Caki2 (cell line): ENCODE measurements around the gene AGAP1. TPM values are rescaled to one million over a fixed set of nuclear protein-coding genes. Genes with fewer than 3 reads are reported as not detected.

Source experiments
- DNase-seq: peaks from one replicate; pipeline ENCODE4 v3.0.0-alpha.2; 2015; ENCODE audit warnings: low read depth
- in situ Hi-C: cut with HindIII; loops from 2 replicates; pipeline ENCODE4 v1.10.0; 2016; ENCODE audit warnings: low sequenced_read_pairs, low pct_unique_long_range_greater_than_20kb, mixed read lengths
- total RNA-seq: library from RNA; depleted of rRNA; stranded (reverse); fragments of >200 nt; shearing (Covaris generic); gene quantifications from 2 replicates; pipeline ENCODE4 v1.2.3, GENCODE V29; 2014; ENCODE audit warnings: low replicate concordance

Gene AGAP1
- total RNA-seq, 1 experiment from 2014 or later, result 5.3 TPM

DNA sequence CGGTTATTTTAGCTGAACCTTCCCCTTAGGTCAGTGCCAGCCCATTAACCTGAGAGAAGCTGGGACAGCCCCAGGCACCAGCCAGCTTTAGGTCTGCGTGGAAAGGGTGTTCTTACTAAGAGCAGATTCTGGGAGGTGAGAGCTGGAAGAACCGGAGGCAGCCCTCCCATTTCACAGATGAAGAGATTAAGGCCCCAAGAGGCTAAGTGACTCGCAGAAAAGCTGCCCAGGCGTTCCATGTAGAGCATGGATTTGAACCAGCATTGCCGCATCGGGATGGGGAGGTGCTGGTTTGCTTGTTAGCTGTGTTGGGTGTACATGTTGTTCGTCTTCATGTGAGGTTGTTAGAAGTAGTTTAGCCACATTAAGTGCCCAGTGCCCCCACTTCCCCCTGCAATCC is 203.2 kb downstream of the AGAP1 start:
- DNase-seq, result no peak
- in situ Hi-C loops, result no loop called here

GRCh38 chr2:235698028-235698427 is 204.2 kb downstream of the AGAP1 start:
- in situ Hi-C loops, result no loop called here
- DNase-seq, result no peak

- DNase-seq, result no peak
- in situ Hi-C loops, result no loop called here
Measured at GRCh38 chr2:235698491-235698890, 204.6 kb downstream of the AGAP1 start.

- in situ Hi-C loops, result no loop called here
- DNase-seq, result no peak
Measured at GRCh38 chr2:235699576-235699975, 205.7 kb downstream of the AGAP1 start.

- no peak for DNase-seq
- in situ Hi-C loops, result no loop called here
Measured at GRCh38 chr2:235701206-235701981, 207.6 kb downstream of the AGAP1 start.

DNA sequence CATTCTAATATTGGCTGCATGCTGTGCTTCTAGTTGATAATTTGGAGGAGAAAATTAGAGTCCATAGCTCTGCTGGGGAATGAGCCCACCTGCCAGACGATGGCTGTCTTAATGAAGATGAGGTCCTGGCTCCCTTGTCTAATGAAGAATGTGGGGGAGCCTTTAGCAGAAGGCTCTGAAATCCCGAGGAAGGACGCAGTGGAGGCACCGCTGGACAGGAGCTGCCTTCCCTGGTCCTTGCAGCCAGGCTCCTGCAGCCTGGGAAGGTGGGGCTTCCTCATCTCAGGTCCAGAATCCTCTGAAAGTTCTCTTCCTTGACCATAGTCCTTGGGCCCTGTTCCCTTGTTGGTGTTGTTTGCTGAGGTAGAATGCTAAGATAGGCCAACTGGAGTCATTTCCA is 208.3 kb downstream of the AGAP1 start:
- in situ Hi-C loops, result no loop called here
- DNase-seq, result no peak

DNA sequence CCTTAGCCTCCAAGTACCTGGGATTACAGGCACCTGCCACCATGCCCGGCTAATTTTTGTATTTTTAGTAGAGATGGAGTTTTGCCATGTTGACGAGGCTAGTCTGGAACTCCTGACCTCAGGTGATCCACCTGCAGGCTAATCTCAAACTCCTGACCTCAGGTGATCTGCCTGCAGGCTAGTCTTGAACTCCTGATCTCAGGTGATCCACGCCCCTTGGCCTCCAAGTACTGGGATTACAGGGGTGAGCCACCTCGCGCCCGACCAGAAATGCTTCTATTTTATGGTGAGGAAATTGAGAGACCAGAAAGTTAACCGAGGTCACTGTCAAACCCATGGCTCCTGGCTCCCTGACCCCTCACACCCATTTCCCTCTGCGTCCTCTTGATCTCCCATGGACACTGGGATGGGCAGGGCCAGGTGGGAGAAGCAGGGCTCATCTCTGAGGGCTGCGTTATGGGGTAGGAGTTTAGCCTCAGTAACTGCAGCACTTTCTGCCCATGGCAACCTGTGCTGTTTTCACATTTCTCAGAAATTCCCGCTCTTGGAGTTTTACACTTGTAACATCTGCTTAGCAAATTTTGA is 210.0 kb downstream of the AGAP1 start:
- in situ Hi-C loops, result no loop called here

GRCh38 chr2:235705296-235705695 is 211.5 kb downstream of the AGAP1 start:
- in situ Hi-C loops, result no loop called here
- no peak for DNase-seq

More for the DNA sequence above, 210.0 kb downstream of the AGAP1 start:
- no peak for DNase-seq

DNA sequence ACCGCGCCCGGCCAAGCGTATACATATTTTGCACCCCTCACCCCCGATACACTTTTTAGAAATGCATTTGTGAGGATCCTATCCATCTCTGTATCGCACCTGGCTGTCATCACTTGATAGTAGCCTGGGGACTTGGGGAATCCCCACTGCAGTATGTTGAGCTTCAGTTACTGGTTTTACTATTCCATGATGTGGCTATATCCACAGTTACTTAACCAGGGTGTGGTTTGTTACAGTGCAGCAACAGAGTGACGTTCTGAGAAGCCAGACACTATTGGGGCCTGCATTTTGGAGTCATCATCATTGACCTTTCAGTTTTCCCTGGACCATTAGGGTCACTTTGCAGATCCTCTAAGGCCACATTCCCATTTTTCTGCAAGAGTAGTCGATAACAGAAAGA is 212.7 kb downstream of the AGAP1 start:
- no peak for DNase-seq
- in situ Hi-C loops, result no loop called here

DNA sequence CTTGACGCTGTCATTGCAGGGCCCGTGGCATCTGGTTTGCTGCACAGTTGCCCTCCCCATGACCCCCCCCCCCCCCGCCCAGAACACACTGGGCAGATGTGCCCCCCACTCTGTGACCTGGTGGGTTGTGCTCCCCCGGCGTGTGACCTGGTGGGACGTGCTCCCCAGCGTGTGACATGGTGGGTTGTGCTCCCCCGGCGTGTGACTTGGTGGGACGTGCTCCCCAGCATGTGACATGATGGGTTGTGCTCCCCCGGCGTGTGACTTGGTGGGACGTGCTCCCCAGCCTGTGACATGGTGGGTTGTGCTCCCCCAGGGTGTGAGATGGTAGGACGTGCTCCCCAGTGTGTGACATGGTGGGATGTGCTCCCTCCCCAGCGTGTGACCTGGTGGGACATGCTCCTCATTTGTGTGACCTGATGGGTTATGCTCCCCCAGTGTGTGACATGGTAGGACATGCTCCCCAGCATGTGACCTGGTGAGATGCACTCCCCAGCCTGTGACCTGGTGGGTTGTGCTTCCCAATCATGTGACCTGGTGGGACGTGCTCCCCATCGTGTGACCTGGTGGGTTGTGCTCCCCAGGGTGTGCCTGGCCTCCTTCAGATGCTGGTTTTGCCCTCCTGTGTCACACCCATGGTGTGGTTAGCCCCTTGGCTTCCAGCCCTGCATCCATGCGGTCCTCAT is 213.7 kb downstream of the AGAP1 start:
- in situ Hi-C loops, result no loop called here
- DNase-seq, result no peak

GRCh38 chr2:235709124-235709813 is 215.4 kb downstream of the AGAP1 start:
- peak; percentile 63 for DNase-seq
- in situ Hi-C loops, result no loop called here

DNA sequence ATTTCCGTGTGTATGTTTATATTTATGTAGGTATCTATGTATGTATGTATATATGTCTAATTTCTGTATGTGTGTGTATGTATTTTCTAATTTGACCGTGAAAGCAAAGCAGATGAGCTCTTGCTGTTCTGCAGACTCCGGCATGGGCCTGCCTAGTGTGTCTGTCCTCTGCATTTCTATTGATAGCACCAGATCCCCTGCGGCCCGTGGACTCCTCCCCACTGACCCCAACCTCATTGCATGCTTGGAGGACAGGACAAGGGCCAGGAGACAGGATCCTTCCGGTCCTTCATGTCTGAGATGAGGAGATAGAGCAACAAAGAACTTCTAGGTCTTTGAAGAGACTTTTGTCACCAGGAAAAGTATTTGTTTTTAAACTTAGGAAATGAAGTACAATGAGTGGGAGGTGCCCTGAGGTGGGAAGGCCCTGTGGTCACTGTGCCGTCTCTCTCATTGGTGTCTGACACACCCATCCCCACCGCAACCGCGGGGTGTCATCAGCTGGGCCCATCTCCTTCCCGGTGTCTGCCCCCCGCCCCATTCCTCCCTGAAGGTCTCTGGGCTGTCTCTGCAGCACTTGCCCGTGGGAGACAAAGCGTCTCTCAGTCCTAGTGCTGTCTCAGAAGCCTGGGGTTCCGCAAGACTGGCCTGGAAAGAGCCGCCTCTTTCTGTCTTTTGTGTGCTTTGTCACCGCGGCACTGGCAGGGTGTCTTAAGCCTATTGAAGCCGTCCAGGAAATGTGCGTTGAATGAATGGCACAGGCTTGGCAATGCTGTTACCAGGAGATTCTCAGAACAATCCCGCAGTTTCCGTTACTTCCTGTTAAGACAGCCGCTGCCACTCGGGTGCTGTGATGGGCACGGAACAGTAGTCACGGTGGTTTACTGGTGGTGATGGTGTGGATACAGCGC is 216.4 kb downstream of the AGAP1 start:
- in situ Hi-C loops, result no loop called here
- peak; percentile 59 for DNase-seq

GRCh38 chr2:235710933-235711332 is 217.1 kb downstream of the AGAP1 start:
- in situ Hi-C loops, result no loop called here

DNA sequence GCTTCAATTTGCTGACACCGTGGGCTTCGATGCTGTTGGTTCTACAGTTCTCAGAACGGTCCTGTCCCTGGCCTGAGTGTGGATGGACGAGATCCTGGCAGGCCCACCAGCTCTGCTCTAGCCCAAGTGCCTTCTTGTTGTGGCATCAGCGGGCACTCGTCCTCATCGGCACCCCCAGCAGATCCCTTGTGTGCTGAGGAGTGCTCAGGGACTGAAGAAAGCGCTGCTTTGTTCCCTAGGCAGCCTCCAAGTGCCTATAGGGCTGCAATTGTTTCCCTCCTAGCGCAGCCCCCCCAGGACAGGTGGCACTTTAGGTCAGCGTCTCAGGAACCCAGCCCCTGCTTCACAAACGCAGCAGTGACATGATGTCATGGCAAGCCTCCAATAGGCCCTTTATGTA is 217.7 kb downstream of the AGAP1 start:
- in situ Hi-C loops, result no loop called here
- DNase-seq, result no peak

More at GRCh38 chr2:235710933-235711332, 217.1 kb downstream of the AGAP1 start:
- no peak for DNase-seq

GRCh38 chr2:235712176-235712575 is 218.3 kb downstream of the AGAP1 start:
- in situ Hi-C loops, result no loop called here
- no peak for DNase-seq

- DNase-seq, result no peak
- in situ Hi-C loops, result no loop called here
Measured at GRCh38 chr2:235713189-235713588, 219.3 kb downstream of the AGAP1 start.

DNA sequence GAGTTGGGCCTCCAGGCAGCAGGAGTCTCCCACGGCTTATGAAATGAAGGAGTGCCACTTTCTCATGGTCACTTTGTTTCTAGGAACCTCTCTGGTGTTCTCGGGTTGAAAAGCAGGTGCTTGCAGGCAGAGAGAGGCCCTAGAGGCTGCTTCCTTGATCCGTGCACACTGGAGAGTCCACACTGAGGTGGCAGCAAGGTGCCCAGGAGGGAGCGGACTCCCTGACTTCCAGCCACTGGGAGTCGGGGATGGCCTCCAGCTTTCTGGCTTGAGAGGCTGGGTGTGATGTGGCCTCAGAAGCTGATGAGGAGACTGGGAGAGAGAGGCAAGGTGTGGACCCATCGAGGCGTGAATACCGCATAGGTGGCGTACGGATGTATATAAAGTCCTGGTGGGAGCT is 221.8 kb downstream of the AGAP1 start:
- in situ Hi-C loops, result no loop called here
- DNase-seq, result no peak
